Erythroblast (primary cell): Measurements from ENCODE around the gene ACE.

Experiments used
- DNase-seq, 2 experiments: peaks; one replicate each; lab custom pipeline; 2025; lab: John Stamatoyannopoulos, UW
- GATA1 ChIP-seq: IDR thresholded peaks from 2 replicates; pipeline ENCODE4 v1.6.1; 2011; ENCODE audit warnings: low read depth, mild to moderate bottlenecking, control low read depth, low read length, moderate library complexity
- POLR2A ChIP-seq: IDR thresholded peaks from 2 replicates; pipeline ENCODE4 v1.6.1; 2011; ENCODE audit warnings: mild to moderate bottlenecking, low read length

ACE gene

GRCh38 chr17:63530557-63531021, 53.7 kb downstream of the ACE start:
- no peak for TF ChIP-seq GATA1
- no peak for TF ChIP-seq POLR2A

GRCh38 chr17:63531022-63531965, 54.4 kb downstream of the ACE start:
- no peak for TF ChIP-seq POLR2A
- TF ChIP-seq GATA1 = no peak
- DNase-seq = no peak

More at GRCh38 chr17:63530557-63531021, 53.7 kb downstream of the ACE start:
- no peak for DNase-seq

GRCh38 chr17:63533433-63534077, 56.7 kb downstream of the ACE start:
- no peak for TF ChIP-seq POLR2A
- TF ChIP-seq GATA1 = no peak
- DNase-seq = no peak

- DNase-seq = no peak
- TF ChIP-seq POLR2A (no peak), GATA1 (no peak)
These were observed 57.3 kb downstream of the ACE start for GRCh38 chr17:63534078-63534570.

GRCh38 chr17:63534816-63535455, 58.1 kb downstream of the ACE start:
- no peak for DNase-seq
- TF ChIP-seq POLR2A = no peak
- no peak for TF ChIP-seq GATA1

GRCh38 chr17:63535640-63536039, 58.8 kb downstream of the ACE start:
- TF ChIP-seq POLR2A (no peak), GATA1 (no peak)
- no peak for DNase-seq

GRCh38 chr17:63537001-63537400, 60.1 kb downstream of the ACE start:
- no peak for DNase-seq
- TF ChIP-seq POLR2A (no peak), GATA1 (no peak)

- no peak for DNase-seq
- TF ChIP-seq GATA1 = no peak
- no peak for TF ChIP-seq POLR2A
These were observed 61.3 kb downstream of the ACE start for GRCh38 chr17:63537991-63538692.

- DNase-seq = no peak
- no peak for TF ChIP-seq POLR2A
- TF ChIP-seq GATA1 = no peak
These were observed 62.1 kb downstream of the ACE start for GRCh38 chr17:63538693-63539595.

- no peak for DNase-seq
- TF ChIP-seq GATA1 (no peak), POLR2A (no peak)
These were observed 63.7 kb downstream of the ACE start for GRCh38 chr17:63540590-63540989.

GRCh38 chr17:63542218-63542545, 65.3 kb downstream of the ACE start:
- DNase-seq = no peak
- no peak for TF ChIP-seq POLR2A
- TF ChIP-seq GATA1 = no peak

GRCh38 chr17:63542942-63543821, 66.3 kb downstream of the ACE start:
- DNase-seq = no peak
- TF ChIP-seq GATA1 (no peak), POLR2A (no peak)
